Cerebellar nuclear complex (tissue), 1 donor: ENCODE results near the gene MTREX.

Experiments used
- DNase-seq, 2 experiments: peaks; one replicate each; lab custom pipeline; 2025; lab: John Stamatoyannopoulos, UW

MTREX gene

DNA sequence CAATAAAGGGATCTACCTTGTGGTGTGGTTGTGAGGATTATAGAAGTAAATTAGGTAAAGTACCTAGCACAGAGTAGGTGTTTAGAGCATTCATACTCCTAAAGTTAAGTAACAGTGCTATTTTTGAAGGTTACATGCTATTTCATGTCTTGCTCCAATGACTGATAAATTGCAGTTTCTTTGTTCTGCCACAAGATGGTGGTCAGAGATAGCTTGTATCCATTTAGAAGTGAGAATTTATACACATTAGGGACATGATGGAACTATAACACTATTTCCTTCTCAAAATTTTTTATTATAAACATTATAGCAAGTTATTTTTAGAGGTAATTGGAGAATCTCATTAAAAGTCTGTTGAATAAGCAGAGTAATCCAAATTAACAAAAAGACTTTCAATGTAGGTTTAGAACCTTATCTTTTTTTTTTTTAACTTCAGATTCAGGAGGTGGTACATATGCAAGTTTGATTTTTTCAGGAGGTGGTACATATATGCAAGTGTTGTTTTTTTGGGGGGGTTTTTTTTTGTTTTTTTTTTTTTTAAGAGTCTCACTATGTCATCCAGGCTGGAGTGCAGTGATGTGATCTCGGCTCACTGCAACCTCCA, 17.1 kb downstream of the MTREX start:
- DNase-seq, result no peak

DNA sequence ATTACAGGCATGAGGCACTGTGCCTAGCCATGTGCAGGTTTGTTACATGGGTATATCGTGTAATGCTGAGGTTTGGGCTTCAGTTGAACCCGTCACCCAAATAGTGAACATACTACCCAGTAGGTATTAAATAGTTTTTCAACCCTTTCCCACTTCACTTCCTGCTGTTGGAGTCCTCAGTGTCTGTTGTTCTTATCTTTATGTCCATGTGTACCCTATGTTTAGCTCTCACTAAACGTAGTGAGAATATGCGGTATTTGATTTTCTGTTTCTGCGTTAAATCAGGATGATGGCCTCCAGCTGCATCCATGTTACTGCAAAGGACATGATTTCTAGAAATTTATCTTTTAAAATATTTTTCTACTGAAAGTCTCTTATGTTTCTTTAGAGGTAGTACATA, 17.8 kb downstream of the MTREX start:
- no peak for DNase-seq

DNA sequence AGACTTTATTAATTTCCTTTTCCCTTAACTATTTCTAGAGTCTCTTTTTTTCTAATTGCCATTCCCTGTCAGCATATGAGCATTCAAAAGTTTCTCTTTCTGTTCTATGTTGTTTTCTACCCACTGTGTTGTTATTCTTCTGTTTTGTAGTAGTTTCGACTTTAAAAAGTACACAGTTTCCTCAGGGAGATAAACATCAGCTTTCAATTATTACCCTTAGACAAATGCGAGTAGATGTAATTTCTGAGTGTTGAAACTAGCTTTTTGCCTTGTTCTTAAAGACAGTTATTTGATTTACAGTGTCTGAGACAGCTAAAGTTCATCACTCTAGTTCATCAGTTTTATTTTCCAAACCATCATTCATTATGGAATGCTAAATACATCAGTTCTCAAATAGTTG, 19.5 kb downstream of the MTREX start:
- DNase-seq, result no peak

DNA sequence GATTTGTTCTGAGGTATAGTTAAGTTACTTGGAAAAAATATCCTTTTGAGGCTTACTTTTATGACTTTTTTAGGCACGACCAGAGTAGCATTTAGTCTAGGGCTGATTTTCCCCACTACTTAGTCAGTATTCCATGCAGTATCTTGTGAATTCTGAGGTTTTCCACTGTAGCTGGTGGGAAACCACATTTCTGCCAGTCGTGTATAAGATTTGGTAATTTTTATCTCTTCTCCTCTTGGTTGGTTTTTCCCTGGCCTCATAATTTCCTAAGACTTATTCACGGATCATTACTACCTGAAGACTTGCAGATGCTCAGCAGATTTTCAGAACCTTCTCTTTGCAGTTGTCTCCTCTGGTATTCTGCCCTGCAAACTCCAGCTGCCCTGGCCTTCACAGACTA, 23.5 kb downstream of the MTREX start:
- DNase-seq, result no peak

DNA sequence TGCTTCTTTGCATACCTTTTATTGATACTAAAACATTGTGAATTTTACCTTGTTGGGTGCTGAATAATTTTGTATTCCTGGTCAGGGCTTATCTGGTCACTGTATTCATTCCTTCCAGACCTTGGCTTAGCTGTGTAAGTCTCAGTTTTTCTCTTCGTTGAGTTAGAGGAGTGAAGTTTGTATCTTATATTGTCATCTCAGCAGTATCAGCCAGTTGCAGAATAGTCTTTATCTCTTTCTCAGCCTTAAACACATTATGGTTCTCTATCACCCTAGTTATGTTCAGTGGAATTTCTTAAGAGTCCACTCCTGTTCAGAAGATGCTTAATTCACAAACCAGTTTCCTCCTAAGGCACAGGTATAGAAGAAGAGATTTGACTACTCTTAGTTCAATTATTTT, 25.2 kb downstream of the MTREX start:
- DNase-seq, result no peak

DNA sequence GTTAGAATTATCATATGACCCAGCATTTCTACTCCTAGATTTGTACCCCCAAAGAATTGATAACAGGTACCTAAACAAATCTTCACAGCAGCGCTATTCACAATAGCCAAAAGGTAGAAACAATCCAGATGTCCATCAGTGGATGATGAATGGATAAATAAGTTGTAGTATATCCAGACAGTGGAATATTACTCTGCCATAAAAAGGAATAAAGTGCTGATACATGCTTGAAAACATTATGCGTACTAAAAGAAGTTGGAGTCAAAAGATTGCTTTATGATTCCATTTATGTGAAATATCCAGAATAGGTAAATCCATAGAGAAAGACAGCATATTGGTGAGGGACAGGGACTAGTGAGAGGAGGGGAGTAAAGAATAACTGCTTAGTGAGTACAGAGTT, 26.0 kb downstream of the MTREX start:
- DNase-seq, result no peak

DNA sequence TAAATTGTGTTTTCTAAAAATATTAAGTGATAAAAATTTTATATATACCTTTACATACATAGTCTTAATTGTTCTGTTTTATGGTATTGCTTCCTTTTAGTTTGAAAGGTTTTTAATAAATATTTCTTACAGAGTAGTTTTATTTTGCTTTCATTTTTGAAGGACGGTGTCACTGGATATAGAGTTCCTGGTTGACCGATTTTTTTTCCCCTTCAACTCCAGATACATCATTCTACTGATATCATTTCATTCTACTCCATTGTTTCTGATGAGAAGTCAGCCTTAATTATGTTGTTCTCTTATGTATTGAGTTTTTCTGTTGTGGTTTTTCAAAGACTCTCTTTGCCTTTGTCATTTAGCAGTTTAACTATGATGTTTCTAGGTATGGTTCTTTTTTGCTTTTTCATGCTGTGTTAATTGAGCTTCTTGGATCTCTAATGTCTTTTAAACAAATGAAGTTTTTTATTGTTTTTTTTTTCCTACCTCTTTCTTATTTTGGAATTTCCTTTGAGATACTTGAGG, 30.4 kb downstream of the MTREX start:
- DNase-seq, result no peak

DNA sequence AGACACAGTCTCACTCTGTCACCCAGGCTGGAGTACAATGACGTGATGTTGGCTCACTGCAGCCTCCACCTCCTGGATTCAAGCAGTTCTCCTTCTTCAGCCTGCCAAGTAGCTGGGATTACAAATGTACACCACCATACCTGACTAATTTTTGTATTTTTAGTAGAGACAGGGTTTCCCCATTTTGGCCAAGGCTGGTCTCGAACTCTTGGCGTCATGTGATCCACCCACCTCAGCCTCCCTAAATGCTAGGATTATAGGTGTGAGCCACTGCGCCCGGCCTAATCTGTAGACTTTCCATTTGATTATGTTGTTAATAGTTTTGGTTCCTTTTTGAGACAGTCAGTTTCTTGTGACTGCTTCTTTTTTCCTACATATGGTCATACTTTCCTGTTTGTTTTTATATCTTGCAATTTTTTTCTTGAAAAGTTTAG, 31.0 kb downstream of the MTREX start:
- no peak for DNase-seq

DNA sequence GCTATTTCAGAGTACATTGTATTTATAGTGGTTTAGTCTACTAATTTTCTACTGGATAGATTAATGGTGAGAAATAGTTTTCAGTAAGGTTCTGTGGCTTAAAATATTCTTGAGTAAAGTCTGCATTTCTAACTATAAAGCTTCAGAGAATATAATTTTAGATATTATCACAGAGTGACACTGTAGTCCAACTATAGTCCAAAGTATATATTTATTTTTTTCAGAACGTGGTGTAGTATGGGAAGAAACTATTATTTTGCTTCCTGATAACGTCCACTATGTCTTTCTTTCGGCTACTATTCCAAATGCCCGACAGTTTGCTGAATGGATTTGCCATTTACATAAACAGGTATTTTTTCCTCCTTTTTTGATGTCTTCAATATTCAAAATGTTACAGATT, 35.3 kb downstream of the MTREX start:
- DNase-seq, result no peak

DNA sequence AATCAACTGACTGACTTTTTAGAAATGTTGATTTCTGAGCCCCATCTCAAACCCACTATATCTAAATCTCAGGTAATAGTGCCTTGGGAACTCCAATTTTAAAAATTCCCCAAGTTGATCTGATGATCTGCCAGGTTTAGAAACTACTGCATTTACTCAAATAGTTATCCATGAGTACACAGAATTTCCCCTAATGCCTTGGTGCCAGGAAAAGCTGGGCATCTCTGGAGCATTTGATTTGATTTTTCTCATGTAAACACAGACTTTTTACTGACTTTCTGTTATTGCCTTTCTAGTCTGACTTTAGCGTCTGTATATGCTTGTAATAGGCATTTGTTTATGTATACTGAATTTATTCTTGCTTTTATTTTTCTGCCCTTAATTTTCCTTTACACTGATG, 35.8 kb downstream of the MTREX start:
- DNase-seq, result no peak

DNA sequence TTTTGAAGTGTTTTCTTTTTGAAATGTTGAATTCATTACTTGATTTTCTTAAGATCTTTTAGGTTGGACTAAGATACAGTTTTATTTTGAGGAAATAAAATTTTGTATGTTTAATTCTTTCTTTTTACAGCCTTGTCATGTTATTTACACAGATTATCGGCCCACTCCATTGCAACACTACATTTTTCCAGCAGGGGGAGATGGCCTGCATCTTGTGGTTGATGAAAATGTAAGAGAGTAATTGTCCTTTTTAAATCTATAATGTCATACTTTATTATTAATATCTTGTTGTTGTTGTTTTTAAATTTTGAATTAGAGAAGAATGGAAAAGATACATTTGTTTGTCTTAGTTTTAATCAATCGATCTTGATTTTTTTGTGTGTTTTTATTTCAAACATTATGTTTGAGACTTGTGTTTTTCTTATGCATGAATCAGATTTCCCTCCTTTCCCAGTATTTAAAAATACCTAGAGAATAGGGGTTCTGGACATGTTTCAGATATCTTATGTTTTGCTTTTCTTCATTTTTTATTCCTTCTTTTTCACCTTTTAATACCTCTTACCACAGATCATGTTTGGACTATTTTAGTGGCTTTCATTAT, 36.7 kb downstream of the MTREX start:
- no peak for DNase-seq

DNA sequence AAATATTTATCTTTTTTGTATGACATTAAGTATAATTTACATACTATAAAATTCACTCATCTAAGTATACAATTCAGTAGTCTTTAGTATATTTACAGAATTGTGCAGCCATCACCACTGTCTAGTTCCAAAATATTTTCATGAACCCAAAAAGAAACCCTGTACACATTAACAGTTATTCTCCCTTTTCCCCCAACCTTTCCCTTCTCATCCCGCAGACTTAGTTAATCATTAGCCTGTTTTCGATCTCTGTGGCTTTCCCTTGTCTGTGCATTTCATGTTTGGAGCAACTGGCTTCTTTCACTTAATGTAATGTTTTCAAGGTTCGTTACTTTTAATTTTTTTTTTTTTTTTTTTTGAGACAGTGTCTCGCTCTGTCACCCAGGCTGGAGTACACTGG, 37.5 kb downstream of the MTREX start:
- no peak for DNase-seq

DNA sequence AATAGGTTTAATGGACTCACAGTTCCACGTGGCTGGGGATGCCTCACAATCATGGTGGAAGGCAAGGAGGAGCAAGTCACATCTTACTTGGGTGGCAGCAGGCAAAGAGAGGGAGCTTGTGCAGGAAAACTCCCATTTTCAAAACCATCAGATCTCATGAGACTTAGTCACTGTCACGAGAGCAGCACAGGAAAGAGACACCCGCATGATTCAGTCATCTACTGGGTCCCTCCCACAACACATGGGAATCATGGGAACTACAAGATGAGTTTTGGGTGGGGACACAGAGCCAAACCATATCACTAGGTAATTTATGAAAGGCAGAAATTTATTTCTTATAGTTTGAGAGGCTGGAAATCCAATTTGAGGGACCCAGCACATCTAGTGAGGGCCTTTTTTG, 40.0 kb downstream of the MTREX start:
- DNase-seq, result no peak

DNA sequence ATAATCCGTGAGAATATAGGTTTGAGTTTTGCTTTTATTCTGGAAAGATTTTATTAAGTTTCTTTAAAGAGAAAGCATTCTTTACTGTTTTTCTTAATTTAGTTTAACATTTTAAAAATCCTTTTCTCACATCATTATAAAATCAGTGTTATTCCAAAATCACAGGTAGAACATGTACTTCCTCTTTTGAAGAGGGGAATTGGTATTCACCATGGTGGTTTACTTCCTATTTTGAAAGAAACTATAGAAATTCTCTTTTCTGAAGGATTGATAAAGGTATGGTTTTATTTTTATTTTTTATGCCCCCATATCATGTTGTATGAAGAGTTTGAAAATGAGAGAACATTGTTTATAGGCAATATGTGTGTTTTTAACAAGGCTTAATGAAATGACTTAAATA, 43.0 kb downstream of the MTREX start:
- no peak for DNase-seq

DNA sequence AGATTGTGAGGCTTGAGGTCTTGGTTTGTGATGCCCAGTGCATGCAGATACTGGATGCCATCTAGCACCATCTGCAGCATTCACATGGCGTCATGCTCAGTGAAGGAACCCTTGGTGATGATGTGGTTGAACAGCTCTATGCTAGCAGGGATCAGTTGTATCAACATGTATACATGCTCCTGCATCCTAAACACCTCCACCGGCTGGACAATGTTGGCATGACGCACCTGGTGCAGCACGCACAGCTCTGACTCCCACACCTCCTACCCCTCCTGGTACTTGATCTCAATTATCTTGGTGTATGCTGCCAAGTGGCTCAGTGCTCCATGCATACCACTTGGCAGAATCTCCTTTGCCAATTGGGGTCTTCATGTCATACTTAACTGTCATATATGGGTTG, 49.1 kb downstream of the MTREX start:
- DNase-seq, result no peak

DNA sequence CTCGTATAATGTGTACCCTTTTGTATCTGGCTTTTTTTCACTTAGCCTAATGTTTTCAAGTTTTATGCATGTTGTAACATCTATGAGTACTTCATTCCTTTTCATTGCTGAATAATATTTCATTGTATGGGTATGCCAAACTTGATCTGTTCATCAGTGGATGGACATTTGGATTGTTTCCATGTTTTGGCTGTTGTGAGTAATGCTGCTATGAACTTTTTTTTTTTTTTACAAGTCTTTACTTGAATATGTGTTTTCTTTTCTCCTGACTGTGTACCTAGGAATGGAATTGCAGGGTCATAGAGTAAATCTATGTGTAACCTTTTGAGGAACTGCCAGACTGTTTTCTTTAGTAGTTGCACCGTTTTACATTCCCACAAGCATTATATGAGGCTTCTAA, 52.4 kb downstream of the MTREX start:
- no peak for DNase-seq

DNA sequence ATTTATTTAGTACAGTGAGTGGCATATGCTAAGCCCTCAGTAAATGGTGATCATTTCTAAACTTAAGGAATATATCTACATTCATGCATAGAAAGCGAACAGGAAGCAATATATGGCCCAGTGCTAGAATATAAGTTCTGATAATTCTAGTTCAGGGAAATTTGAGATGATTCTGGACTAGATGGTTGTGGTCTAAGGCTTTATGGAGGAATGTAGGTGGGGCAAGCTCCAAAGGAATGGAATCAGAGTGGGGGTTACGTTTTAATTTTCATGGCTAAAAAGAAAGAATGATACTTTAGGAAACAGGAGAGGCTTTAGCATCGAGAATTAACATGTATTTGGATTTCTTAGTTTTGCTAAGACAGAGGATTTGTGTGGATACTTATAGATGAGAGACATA, 56.1 kb downstream of the MTREX start:
- DNase-seq, result no peak

DNA sequence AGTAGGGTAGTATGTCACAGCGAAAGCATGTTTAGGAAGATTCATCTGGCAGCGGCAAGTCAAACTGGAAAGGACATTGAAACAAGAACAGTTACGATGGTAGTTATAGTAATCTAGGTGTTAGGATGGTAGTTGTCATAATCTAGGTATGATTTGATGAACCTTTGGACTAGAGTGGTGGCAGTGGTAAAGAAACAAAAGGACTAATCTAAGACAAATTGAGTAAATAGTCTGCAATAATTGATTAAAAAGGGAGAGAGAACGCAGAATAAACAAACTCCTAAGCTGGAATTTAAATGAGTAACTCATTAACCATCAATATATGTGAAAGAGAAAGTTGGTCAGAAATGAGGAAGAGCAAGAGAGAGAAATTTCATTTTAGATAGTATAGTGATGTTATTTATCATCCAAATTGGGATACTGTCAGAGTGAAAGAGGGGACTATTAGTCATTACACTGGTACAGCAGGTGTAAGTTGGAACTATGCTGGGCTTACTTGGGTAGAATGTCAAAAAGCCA, 56.8 kb downstream of the MTREX start:
- no peak for DNase-seq

DNA sequence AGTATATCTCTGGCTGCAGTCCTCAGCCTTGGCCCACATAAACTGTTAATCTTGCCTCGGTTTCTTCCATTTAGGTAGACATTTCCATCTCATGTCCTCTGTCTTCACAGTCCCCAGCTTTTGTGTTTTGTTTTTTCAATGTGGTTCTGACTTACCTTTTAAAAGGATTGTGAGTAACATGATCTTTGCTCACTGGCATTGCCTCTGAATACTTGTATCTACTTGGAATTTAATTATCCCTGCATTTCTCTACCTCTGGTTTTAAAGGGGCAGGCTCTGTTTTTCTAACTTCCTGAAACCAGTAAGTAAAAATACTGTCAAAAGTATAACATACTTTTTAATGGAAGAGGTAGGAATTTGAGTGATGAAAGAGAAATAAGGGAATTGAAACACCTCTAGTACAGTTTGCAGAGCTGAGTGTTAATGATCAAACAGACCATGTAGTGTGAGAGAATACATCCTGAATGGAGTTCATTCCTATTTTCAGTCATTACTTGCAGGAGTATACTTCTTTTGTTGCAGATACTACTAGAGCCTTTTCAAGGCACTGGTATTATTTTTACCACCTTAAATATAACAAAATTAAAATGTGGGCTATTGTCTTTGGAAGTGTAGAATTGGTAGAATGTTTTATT, 62.6 kb downstream of the MTREX start:
- DNase-seq, result no peak

DNA sequence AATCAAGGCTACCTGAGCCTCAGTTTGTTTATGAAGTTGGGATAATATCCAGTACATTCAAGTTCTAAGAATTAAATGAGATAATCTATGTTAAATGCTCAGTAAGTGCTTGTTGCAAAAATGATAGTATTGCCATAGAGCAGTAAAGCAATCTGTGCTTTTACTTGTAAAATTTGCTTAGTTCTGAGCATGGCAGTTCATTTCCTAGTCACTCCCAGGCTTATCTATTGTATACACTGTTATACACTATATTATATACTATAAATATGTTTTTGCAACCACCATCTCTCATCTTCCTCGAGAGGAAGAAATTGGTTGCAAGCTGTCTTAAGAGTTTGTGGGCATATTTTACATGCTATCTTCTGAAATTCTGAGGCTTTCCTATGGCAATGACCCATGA, 63.4 kb downstream of the MTREX start:
- no peak for DNase-seq

DNA sequence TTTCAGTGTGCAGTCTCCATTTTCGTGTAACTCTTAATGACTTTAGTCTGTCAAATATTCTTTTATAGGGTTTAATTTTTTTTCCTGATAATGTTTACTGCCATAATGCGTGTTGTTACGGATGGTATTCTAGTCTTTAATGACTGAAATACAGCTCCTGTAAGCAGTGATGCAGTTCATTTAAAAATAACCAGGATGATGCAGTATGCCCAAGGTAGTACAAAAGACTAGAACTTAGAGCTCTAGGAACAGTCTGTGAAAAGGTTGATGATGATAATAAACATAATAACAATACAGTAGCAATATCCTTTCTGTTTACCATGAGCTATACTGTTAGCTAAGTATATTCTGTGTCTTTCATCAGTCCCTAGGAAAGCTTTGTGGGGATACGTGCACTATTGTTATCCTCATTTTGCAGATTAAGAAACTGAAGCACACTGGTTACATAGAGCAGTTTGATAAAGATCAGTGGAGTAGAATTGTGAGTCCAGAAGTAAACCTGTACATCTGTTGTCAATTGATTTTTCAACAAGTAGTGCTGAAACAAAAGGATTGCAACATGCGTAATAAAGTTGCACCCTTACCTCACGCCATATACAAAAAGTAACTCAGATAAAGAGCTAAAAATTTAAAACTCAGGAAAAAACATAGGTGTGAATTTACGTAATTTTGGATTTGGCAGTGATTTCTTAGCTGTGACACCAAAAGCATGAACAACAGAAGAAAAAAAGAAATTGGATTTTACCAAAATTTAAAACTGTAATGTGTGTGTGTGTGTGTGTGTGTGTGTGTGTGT, 64.5 kb downstream of the MTREX start:
- no peak for DNase-seq

DNA sequence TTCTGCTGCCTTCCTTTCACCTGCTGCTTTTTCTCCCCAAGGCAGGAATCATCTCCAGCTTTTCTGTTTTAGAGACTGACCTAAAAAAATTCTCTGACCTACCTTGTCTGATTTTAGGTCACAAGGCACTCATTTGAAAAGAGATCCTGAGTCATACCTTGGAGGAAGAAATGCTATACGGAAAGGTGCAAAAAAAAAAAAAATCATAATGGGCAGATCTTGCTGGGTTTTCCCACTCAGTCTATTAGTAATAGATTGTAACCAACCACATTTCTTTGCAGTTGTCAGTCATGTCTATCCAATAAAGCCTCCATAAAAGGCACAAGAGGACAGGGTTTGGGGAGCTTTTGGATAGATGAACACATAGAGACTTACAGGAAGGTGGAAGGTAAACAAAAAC, 70.0 kb downstream of the MTREX start:
- DNase-seq, result no peak

DNA sequence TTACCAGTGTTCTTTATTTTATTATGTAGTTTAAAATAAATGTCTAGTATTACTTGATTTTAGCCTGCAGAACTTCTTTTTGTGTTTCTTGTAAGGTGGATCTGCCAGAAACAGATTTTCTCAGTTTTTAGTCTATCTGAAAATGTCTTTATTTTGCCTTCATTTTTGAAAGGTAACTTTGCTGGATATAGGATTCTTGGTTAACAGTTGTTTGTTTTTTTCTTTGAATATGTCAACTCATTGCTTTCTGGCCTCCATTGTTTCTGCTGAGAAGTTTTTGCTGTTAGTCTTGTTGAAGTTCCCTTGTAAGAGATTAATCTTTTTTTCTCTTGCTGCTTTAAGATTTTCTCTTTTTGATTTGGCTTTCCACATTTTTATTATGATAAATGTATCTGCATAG, 75.5 kb downstream of the MTREX start:
- DNase-seq, result no peak
